ENCODE results near the gene TTC23.

DNA sequence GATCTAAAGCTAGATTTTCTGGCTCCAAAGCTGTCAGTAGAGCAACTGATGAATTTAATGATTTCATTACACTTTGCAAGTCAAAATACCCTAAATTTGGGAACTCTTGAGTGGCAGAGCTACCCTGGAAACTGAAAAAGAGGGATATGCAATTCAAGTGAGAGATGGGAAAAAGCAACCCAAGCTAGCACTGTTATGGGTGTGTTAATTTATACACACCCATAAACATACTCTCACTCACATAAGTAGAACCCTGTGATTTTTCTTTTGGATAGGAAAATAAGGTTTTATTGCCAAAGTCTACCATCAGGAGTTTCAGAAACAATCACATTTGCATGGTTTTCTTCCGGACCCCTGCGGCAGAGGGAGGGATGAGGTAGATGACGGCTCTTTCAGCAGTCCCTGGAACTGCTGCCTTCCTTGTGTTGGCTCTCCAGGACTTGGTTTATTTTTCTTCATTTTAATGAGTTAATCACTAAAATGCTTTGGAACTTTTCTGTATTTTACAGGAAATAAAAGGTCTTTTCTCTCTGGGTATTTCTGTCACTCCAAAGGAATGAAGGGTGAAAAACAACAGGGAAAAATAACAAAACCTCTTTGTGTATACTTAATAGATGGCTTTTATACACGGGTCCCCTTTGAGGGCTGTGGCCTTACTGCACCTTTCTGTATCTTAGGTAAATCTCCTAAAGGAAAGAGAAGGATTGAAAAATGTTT is 63.8 kb downstream of the TTC23 start:
- TF ChIP-seq POLR2AphosphoS5 (IDR thresholded peaks at IDR 0.05; ENCODE audit: low read depth, low read length) (no peak), POLR2A (IDR thresholded peaks at IDR 0.05; ENCODE audit: low read depth, low read length) (no peak), TAF1 (IDR thresholded peaks at IDR 0.05; ENCODE audit: borderline replicate concordance, low read depth, low read length) (no peak)

Data from GM12892 (cell line).